ENCODE results near the gene CFL2. TPM values are rescaled to one million over a fixed set of nuclear protein-coding genes. Genes with fewer than 3 reads are reported as not detected.

The CFL2 gene
- 63.9 and 76.2 TPM in 2 replicates for total RNA-seq

GRCh38 chr14:34714320-34715126 lies at the start of gene CFL2:
Gene CFL2, minus strand, starts transcription at chr14:34714593. Its CDS starts 53 bp downstream, at chr14:34714540.

Small RNAs within 50 kb of the gene (small RNA-seq; reads per million reads assigned to genes)
- not detected for gene RNU6-1261P

Other genes starting within 250 kb of the CFL2 start
- gene EAPP, start 174.9 kb downstream of the CFL2 start, total RNA-seq: 30.7 and 38.9 TPM in 2 replicates
- 117 and 124 TPM in 2 replicates for gene SNX6, start 84.4 kb downstream of the CFL2 start, total RNA-seq
- gene BAZ1A, start 160.8 kb upstream of the CFL2 start, total RNA-seq: 23.1 and 44.4 TPM in 2 replicates